MCF 10A (cell line): Measurements from ENCODE around the gene IFNLR1. TPM values are rescaled to one million over a fixed set of nuclear protein-coding genes. Genes with fewer than 3 reads are reported as not detected.

Experiments used
- BruUV-seq: library from RNA; stranded (reverse); fragments of 400-500 nt; replicated peaks from 2 replicates; lab custom pipeline; 2021; lab: Mats Ljungman, UMichigan
- CTCF ChIA-PET: fragments of 300-600 bp; sonication (Branson Sonifier 250); formaldehyde crosslinking; extraction: SDS; loops from one replicate; lab custom pipeline; 2021; ENCODE audit warnings: antibody characterized with exemption, inconsistent platforms; lab: Yijun Ruan, JAX
- POLR2A ChIA-PET: fragments of 300-600, 350-650 bp; sonication (Branson Sonifier 250); formaldehyde crosslinking; extraction: SDS; loops from one replicate; lab custom pipeline; 2020; ENCODE audit warnings: antibody characterized with exemption, inconsistent platforms; lab: Yijun Ruan, JAX
- DNase-seq: peaks from one replicate; pipeline ENCODE4 v3.0.0-alpha.2; 2018; ENCODE audit not compliant: unreplicated experiment
- H3K27ac Mint-ChIP-seq: one replicate; pipeline ENCODE4 v1.8.0; 2022; ENCODE audit warnings: mild to moderate bottlenecking, low read depth, mixed read lengths; ENCODE audit not compliant: unreplicated experiment
- H3K27me3 Mint-ChIP-seq: one replicate; pipeline ENCODE4 v1.8.0; 2022; ENCODE audit warnings: mixed read lengths; ENCODE audit not compliant: insufficient read depth, unreplicated experiment
- H3K36me3 Mint-ChIP-seq: one replicate; pipeline ENCODE4 v1.8.0; 2022; ENCODE audit warnings: mild to moderate bottlenecking, moderate library complexity, mixed read lengths; ENCODE audit not compliant: insufficient read depth, unreplicated experiment
- H3K4me1 Mint-ChIP-seq: one replicate; pipeline ENCODE4 v1.8.0; 2022; ENCODE audit warnings: mixed read lengths; ENCODE audit not compliant: insufficient read depth, unreplicated experiment
- H3K4me3 Mint-ChIP-seq: one replicate; pipeline ENCODE4 v1.8.0; 2022; ENCODE audit warnings: mild to moderate bottlenecking, moderate library complexity, mixed read lengths; ENCODE audit not compliant: unreplicated experiment
- H3K9me3 Mint-ChIP-seq: one replicate; pipeline ENCODE4 v1.8.0; 2022; ENCODE audit warnings: mixed read lengths; ENCODE audit not compliant: unreplicated experiment
- intact Hi-C: fragments of 100-400 bp; cut with micrococcal nuclease; formaldehyde crosslinking; loops from 2 replicates; pipeline ENCODE4 v1.14.1; 2022
- total RNA-seq: library from RNA; stranded (reverse); gene quantifications from 2 replicates; pipeline ENCODE4 v1.2.3, GENCODE V29; 2022
- TF ChIP-seq, protein P1 (sequence below): fragments of 200-600 bp; IDR thresholded peaks from one replicate; pipeline ENCODE4 v1.8.0; 2022; ENCODE audit warnings: antibody characterized with exemption, mild to moderate bottlenecking; ENCODE audit not compliant: unreplicated experiment

Gene IFNLR1
- total RNA-seq, 1 experiment from 2014 or later, result 0.19 TPM

DNA sequence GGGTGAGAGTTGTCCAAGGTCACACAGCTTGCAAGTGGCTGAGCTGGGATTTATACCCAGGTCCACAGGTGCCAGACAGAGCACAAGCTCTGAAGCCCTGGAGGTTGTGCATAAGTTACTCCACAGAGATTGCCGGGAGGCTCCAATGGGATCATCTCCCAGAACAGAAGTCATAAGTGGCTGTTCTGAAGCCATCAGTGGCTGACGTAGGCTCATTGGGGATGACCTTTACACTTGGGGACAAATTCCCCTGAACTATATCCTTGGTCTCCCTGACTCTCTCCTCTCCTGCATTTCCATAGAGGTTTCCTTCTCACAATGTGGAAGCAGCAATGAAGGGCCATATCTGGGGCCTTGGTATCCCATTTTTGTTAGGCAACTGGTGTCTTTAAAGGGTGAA lies 37.0 kb upstream of the IFNLR1 start:
- ChIA-PET POLR2A (interaction anchor here (0.5 to 1.0 kb wide), 3 partner anchors 16 to 133 kb away, joined by 3 read pairs; no protein-coding TSS in a partner anchor), CTCF (no interaction called here)
- intact Hi-C loops, result no loop called here
- Mint-ChIP-seq H3K4me1 (no peaks in the 10 kb centered on the region), H3K9me3 (no peaks in the 10 kb centered on the region), H3K27me3 (no peaks in the 10 kb centered on the region), H3K36me3 (no peaks in the 10 kb centered on the region), H3K27ac (no peak overlapping the region), H3K4me3 (no peak overlapping the region)
- TF ChIP-seq, protein P1, sequence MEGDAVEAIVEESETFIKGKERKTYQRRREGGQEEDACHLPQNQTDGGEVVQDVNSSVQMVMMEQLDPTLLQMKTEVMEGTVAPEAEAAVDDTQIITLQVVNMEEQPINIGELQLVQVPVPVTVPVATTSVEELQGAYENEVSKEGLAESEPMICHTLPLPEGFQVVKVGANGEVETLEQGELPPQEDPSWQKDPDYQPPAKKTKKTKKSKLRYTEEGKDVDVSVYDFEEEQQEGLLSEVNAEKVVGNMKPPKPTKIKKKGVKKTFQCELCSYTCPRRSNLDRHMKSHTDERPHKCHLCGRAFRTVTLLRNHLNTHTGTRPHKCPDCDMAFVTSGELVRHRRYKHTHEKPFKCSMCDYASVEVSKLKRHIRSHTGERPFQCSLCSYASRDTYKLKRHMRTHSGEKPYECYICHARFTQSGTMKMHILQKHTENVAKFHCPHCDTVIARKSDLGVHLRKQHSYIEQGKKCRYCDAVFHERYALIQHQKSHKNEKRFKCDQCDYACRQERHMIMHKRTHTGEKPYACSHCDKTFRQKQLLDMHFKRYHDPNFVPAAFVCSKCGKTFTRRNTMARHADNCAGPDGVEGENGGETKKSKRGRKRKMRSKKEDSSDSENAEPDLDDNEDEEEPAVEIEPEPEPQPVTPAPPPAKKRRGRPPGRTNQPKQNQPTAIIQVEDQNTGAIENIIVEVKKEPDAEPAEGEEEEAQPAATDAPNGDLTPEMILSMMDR, result no peak
- no TSS peak for BruUV-seq
- DNase-seq, result no peak

DNA sequence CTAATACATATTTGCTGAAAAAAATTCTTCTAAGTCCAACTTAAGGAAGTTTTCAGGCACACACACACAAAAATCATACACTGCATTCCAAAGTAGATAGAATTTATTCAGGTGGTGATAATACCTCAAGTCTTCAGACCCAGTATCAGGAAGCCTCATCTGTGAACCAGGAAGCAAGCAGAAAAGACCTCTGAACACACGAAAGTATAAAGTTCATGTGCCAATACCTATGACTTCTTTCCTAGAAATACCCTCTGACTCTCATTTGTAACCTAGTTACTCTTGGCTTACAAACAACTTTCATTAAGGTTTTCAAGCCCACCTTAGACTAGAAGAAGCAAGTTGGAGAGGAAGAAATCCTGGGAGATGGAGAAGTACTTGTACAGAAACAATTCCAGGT lies 35.7 kb upstream of the IFNLR1 start:
- ChIA-PET CTCF (interaction anchor here (0.6 kb wide), 1 partner anchor 73 kb away, joined by 3 read pairs; no protein-coding TSS in a partner anchor), POLR2A (interaction anchor here (0.7 to 1.0 kb wide), 2 partner anchors 14 to 59 kb away, joined by 3 read pairs; no protein-coding TSS in a partner anchor)
- Mint-ChIP-seq H3K4me1 (no peaks in the 10 kb centered on the region), H3K27me3 (no peaks in the 10 kb centered on the region), H3K36me3 (no peaks in the 10 kb centered on the region), H3K9me3 (no peaks in the 10 kb centered on the region), H3K27ac (no peak overlapping the region), H3K4me3 (no peak overlapping the region)
- no peak for DNase-seq
- TF ChIP-seq, protein P1, result no peak
- BruUV-seq, result no TSS peak
- intact Hi-C loops, result no loop called here

DNA sequence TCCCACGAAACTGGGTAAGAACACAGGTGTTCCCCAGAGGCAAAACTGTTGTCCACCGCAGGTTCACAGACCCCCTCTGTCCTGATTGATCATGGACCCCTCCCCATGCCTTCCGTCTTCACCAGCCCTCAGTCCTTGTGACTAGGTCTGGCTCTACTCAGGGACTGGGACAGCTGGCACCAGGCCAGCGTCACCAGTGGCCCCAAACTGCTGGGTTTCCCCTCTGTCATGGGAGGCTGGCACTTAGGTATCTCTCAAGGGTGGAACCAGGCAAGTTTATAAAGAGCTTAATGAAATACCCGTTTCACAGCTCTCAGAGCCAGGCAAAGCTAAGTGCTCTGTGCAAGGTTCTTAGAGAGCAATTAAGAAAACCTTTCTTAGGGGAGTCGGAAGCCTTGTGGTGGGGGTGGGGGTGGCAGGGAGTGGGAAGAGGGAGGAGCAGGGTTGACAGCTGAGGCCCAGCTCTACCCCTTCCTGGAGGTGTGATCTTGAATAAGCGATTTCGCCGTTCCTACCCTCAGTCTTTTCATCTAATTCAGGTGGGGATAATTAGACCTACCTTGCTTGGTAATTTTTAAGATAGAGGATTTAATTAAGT lies 35.0 kb upstream of the IFNLR1 start:
- intact Hi-C loops, result no loop called here
- H3K9me3 Mint-ChIP-seq, result no peaks in the 10 kb centered on the region
- TF ChIP-seq, protein P1, result no peak
- no peaks in the 10 kb centered on the region for H3K4me1 Mint-ChIP-seq
- no peak for DNase-seq
- no peaks in the 10 kb centered on the region for H3K27me3 Mint-ChIP-seq
- ChIA-PET CTCF (interaction anchor here (0.6 kb wide), 1 partner anchor 72 kb away, joined by 3 read pairs; no protein-coding TSS in a partner anchor), POLR2A (no interaction called here)
- H3K36me3 Mint-ChIP-seq, result no peaks in the 10 kb centered on the region
- no TSS peak for BruUV-seq
- H3K4me3 Mint-ChIP-seq, result no peak overlapping the region
- no peak overlapping the region for H3K27ac Mint-ChIP-seq

DNA sequence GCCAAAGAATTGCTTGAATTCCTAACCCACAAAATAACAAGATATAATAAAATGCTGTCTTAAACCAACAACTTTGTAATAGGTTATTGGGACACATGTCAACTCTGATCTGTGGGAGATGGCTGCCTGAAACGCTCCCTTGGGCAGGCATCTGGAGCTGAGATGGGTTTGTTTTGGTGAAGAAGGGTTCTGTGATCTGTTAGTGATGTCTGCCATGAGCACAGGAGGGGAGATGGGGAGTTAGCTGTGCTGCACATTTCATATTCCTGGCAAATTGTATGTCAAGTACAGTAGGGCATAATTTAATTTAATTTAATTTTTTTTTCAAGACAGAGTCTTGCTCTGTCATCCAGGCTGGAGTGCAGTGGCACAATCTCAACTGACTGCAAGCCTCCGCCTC lies 34.2 kb upstream of the IFNLR1 start:
- TF ChIP-seq, protein P1, result no peak
- no peak overlapping the region for H3K4me3 Mint-ChIP-seq
- no peak for DNase-seq
- no peaks in the 10 kb centered on the region for H3K9me3 Mint-ChIP-seq
- ChIA-PET CTCF (no interaction called here), POLR2A (no interaction called here)
- no TSS peak for BruUV-seq
- no peak overlapping the region for H3K27ac Mint-ChIP-seq
- H3K27me3 Mint-ChIP-seq, result no peaks in the 10 kb centered on the region
- H3K4me1 Mint-ChIP-seq, result peaks cover 3% of the 10 kb centered on the region
- no peaks in the 10 kb centered on the region for H3K36me3 Mint-ChIP-seq
- intact Hi-C loops, result no loop called here
